ENCODE data around the gene DGKB. TPM values are rescaled to one million over a fixed set of nuclear protein-coding genes. Genes with fewer than 3 reads are reported as not detected.

The DGKB gene
- polyA plus RNA-seq, 1 experiment = 0.04 TPM

DNA sequence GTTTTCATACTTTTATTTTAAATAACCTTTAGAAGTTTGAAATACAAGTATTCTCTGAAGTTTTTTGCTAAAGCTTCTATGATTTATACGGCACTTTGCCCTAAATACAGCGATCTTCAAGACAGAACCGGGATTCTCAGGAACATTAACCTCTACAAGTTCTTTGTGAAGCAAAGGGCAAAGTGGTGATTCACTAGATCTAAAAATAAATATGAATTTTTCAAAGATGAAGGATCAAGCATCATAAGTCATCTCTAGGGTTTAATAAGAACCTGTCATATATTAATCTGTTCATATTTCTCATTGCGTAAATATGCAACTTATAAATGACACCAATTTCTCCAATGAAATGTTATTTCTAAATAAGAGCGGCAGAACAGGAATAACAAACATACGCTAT, 30.7 kb downstream of the DGKB start:
- DNase-seq (ENCODE audit: low read depth, low spot score) = no peak
- no peak overlapping the region for H3K4me3 ChIP-seq (ENCODE audit: low read depth, low read length)
- TF ChIP-seq, protein P1, sequence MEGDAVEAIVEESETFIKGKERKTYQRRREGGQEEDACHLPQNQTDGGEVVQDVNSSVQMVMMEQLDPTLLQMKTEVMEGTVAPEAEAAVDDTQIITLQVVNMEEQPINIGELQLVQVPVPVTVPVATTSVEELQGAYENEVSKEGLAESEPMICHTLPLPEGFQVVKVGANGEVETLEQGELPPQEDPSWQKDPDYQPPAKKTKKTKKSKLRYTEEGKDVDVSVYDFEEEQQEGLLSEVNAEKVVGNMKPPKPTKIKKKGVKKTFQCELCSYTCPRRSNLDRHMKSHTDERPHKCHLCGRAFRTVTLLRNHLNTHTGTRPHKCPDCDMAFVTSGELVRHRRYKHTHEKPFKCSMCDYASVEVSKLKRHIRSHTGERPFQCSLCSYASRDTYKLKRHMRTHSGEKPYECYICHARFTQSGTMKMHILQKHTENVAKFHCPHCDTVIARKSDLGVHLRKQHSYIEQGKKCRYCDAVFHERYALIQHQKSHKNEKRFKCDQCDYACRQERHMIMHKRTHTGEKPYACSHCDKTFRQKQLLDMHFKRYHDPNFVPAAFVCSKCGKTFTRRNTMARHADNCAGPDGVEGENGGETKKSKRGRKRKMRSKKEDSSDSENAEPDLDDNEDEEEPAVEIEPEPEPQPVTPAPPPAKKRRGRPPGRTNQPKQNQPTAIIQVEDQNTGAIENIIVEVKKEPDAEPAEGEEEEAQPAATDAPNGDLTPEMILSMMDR (IDR thresholded peaks at IDR 0.05; ENCODE audit: low read depth, low read length) = no peak
- H3K9me3 ChIP-seq (ENCODE audit: control insufficient read depth, insufficient read depth, low read length) = no peaks in the 10 kb centered on the region
- no peaks in the 10 kb centered on the region for H3K27me3 ChIP-seq (ENCODE audit: control insufficient read depth, insufficient read depth, low read length)
- ChIA-PET CTCF (no interaction called here), POLR2A (no interaction called here)
- no peak overlapping the region for H3K27ac ChIP-seq (ENCODE audit: low read depth, low read length)

DNA sequence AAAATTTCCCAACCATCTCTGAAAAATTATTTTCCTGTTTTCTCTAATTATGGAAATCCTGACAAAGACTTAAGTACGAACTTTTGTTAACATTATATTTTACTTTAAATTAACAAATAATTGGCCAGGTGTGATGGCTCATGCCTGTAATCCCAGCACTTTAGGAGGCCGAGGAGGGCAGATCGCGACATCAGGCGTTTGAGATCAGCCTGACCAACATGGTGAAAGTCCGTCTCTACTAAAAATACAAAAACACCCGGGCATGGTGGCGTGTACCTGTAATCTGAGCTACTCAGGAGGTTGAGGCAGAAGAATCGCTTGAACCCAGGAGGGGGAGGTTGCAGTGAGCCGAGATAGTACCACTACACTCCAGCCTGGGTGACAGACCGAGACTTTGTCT, 32.2 kb downstream of the DGKB start:
- Histone ChIP-seq H3K4me3 (ENCODE audit: low read depth, low read length) (no peak overlapping the region), H3K27me3 (ENCODE audit: control insufficient read depth, insufficient read depth, low read length) (no peaks in the 10 kb centered on the region), H3K27ac (ENCODE audit: low read depth, low read length) (no peak overlapping the region), H3K9me3 (ENCODE audit: control insufficient read depth, insufficient read depth, low read length) (no peaks in the 10 kb centered on the region)
- no peak for DNase-seq (ENCODE audit: low read depth, low spot score)
- TF ChIP-seq, protein P1 (IDR thresholded peaks at IDR 0.05; ENCODE audit: low read depth, low read length) = no peak
- CTCF ChIA-PET = no interaction called here
- POLR2A ChIA-PET = no interaction called here

DNA sequence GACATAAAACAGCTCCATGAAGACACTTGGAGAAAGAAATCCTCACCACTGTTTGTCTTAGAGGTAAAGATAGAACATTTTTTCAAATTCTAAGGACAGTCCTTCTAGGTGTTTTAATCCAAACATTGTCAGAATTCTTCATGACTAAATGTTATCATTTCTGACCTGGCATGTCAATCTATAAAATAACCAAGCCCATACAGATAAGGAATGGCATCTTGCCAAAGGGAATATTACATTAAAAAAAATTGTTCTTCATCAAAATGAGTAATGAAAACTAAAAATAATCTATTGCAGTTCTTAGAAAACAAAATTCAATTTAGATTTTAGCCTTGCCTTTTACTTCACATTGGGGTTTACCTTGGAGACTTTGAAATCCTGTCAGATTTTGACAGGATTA, 33.6 kb downstream of the DGKB start:
- Histone ChIP-seq H3K27ac (ENCODE audit: low read depth, low read length) (no peak overlapping the region), H3K9me3 (ENCODE audit: control insufficient read depth, insufficient read depth, low read length) (no peaks in the 10 kb centered on the region), H3K27me3 (ENCODE audit: control insufficient read depth, insufficient read depth, low read length) (no peaks in the 10 kb centered on the region), H3K4me3 (ENCODE audit: low read depth, low read length) (no peak overlapping the region)
- ChIA-PET POLR2A (no interaction called here), CTCF (no interaction called here)
- TF ChIP-seq, protein P1 (IDR thresholded peaks at IDR 0.05; ENCODE audit: low read depth, low read length) = no peak
- DNase-seq (ENCODE audit: low read depth, low spot score) = no peak

DNA sequence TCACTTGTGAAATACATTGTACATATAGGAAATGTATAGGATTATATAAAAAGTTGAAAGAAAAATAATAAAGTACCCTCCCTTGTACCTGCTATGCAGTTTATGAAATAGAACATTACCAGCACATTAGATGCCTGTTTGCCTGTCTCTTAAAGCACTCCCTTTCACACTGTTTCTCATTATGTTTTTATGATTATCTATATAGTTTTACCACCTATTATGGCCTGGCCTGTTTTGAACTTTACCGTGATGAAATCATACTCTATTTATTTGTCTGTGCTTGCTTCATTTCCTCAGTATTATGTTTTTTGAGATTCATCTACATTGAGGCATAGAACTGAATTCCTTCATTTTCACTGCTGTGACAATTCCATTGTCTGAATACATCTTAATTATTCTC, 41.1 kb downstream of the DGKB start:
- TF ChIP-seq, protein P1 (IDR thresholded peaks at IDR 0.05; ENCODE audit: low read depth, low read length) = no peak
- Histone ChIP-seq H3K27me3 (ENCODE audit: control insufficient read depth, insufficient read depth, low read length) (no peaks in the 10 kb centered on the region), H3K27ac (ENCODE audit: low read depth, low read length) (no peak overlapping the region), H3K9me3 (ENCODE audit: control insufficient read depth, insufficient read depth, low read length) (no peaks in the 10 kb centered on the region), H3K4me3 (ENCODE audit: low read depth, low read length) (no peak overlapping the region)
- DNase-seq (ENCODE audit: low read depth, low spot score) = no peak
- POLR2A ChIA-PET = no interaction called here
- CTCF ChIA-PET = no interaction called here

DNA sequence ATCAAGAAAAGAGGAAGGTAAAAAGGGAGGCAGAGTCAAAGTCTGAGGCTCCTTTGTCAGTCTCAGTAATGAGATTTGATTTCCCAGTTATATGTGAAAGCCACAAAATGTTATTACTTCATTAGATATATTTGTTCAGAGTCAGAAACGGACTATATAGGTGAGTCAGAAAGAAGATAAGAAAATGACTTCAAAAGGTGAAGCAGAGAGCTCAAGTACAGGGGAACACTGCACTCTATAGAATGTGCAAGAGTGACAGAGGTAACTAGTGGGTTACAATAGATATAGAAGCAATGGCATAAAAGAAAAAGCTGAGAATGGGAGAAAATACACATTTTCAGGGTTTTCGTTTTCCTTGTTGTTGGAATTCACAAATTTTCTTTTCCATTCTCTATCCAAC, 43.3 kb downstream of the DGKB start:
- no peak for DNase-seq (ENCODE audit: low read depth, low spot score)
- Histone ChIP-seq H3K9me3 (ENCODE audit: control insufficient read depth, insufficient read depth, low read length) (no peaks in the 10 kb centered on the region), H3K4me3 (ENCODE audit: low read depth, low read length) (no peak overlapping the region), H3K27ac (ENCODE audit: low read depth, low read length) (no peak overlapping the region), H3K27me3 (ENCODE audit: control insufficient read depth, insufficient read depth, low read length) (no peaks in the 10 kb centered on the region)
- ChIA-PET POLR2A (no interaction called here), CTCF (no interaction called here)
- TF ChIP-seq, protein P1 (IDR thresholded peaks at IDR 0.05; ENCODE audit: low read depth, low read length) = no peak

Data from AG04450 (cell line).